Neural cell (in vitro differentiated cells): Measurements from ENCODE around the gene MBD4.

Experiments
- EP300 ChIP-seq: fragments of 450-650 bp; conservative IDR thresholded peaks from 2 replicates; pipeline ENCODE4 v1.6.1; 2014; ENCODE audit warnings: antibody characterized with exemption, mild to moderate bottlenecking, moderate library complexity; ENCODE audit not compliant: poor library complexity, severe bottlenecking
- EZH2 ChIP-seq: fragments of 200-600, 300-800 bp; shearing (Covaris generic), sonication (generic); IDR thresholded peaks from 2 replicates; pipeline ENCODE4 v1.6.1; 2014; ENCODE audit warnings: antibody characterized with exemption, low read length, borderline replicate concordance, mild to moderate bottlenecking; ENCODE audit not compliant: insufficient read depth, poor library complexity, severe bottlenecking
- POLR2AphosphoS5 ChIP-seq: IDR thresholded peaks from 2 replicates; pipeline ENCODE4 v1.6.1; 2012
- TAF1 ChIP-seq: IDR thresholded peaks from 2 replicates; pipeline ENCODE4 v1.6.1; 2012; ENCODE audit warnings: low read depth
- TF ChIP-seq, protein P1 (sequence below): fragments of 450-650 bp; IDR thresholded peaks from 2 replicates; pipeline ENCODE4 v1.5.1; 2014; ENCODE audit warnings: antibody characterized with exemption, mild to moderate bottlenecking, moderate library complexity; ENCODE audit not compliant: poor library complexity, severe bottlenecking
- TF ChIP-seq, protein P2 (sequence below): IDR thresholded peaks from 2 replicates; pipeline ENCODE4 v1.6.1; 2012; ENCODE audit warnings: borderline replicate concordance

DNA sequence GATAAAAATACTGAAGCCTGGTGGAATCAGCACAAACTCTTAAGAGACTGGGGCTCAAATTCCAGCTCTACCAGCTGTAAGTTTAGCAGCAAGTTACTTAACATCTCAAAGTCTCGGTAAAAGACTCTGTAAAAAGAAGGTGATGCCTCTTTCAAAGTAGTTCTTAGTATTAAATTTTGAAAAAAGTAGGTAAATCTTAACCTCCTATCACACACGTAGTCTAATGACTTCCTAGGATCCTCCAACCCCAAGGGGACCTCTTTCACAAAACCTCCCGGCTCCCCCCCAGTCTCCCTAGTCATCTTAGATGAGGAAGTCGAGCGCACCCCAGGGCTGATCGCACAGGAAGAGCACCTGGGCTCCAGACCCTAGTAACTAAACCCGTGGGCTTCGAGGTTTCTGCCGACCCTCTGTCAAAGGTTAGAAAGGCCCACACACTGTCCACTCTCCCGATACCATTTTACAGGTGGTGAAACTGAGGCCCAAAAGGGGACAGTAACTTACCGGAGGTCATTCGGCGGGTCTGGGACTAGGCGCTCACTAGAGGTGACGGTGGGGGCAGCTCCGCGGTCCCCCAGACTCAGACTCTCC, 427 bp downstream of the MBD4 start:
- TF ChIP-seq EZH2 (no peak), POLR2AphosphoS5 (no peak), TAF1 (no peak), EP300 (no peak)
- TF ChIP-seq, protein P1, sequence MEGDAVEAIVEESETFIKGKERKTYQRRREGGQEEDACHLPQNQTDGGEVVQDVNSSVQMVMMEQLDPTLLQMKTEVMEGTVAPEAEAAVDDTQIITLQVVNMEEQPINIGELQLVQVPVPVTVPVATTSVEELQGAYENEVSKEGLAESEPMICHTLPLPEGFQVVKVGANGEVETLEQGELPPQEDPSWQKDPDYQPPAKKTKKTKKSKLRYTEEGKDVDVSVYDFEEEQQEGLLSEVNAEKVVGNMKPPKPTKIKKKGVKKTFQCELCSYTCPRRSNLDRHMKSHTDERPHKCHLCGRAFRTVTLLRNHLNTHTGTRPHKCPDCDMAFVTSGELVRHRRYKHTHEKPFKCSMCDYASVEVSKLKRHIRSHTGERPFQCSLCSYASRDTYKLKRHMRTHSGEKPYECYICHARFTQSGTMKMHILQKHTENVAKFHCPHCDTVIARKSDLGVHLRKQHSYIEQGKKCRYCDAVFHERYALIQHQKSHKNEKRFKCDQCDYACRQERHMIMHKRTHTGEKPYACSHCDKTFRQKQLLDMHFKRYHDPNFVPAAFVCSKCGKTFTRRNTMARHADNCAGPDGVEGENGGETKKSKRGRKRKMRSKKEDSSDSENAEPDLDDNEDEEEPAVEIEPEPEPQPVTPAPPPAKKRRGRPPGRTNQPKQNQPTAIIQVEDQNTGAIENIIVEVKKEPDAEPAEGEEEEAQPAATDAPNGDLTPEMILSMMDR: no peak
- TF ChIP-seq, protein P2, sequence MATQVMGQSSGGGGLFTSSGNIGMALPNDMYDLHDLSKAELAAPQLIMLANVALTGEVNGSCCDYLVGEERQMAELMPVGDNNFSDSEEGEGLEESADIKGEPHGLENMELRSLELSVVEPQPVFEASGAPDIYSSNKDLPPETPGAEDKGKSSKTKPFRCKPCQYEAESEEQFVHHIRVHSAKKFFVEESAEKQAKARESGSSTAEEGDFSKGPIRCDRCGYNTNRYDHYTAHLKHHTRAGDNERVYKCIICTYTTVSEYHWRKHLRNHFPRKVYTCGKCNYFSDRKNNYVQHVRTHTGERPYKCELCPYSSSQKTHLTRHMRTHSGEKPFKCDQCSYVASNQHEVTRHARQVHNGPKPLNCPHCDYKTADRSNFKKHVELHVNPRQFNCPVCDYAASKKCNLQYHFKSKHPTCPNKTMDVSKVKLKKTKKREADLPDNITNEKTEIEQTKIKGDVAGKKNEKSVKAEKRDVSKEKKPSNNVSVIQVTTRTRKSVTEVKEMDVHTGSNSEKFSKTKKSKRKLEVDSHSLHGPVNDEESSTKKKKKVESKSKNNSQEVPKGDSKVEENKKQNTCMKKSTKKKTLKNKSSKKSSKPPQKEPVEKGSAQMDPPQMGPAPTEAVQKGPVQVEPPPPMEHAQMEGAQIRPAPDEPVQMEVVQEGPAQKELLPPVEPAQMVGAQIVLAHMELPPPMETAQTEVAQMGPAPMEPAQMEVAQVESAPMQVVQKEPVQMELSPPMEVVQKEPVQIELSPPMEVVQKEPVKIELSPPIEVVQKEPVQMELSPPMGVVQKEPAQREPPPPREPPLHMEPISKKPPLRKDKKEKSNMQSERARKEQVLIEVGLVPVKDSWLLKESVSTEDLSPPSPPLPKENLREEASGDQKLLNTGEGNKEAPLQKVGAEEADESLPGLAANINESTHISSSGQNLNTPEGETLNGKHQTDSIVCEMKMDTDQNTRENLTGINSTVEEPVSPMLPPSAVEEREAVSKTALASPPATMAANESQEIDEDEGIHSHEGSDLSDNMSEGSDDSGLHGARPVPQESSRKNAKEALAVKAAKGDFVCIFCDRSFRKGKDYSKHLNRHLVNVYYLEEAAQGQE: no peak
